H1 (cell line): ENCODE results near the gene SERGEF. TPM values are rescaled to one million over a fixed set of nuclear protein-coding genes. Genes with fewer than 3 reads are reported as not detected.

ENCODE experiments used
- CTCF ChIA-PET: fragments of 300-600 bp; sonication (Branson Sonifier 250); formaldehyde crosslinking; loops from one replicate; lab custom pipeline; 2021; ENCODE audit not compliant: partially characterized antibody; lab: Charles Lee
- POLR2A ChIA-PET: fragments of 300-600 bp; sonication (Branson Sonifier 250); formaldehyde crosslinking; loops from one replicate; lab custom pipeline; 2021; ENCODE audit warnings: inconsistent platforms; ENCODE audit not compliant: partially characterized antibody; lab: Charles Lee
- DNase-seq, 2 experiments: peaks; one replicate each; pipeline versions ENCODE4 v3.0.0 to v3.0.0-alpha.2; 2010 to 2022; ENCODE audit warnings: low spot score in 2 of 2, low read depth in 1 of 2, mixed read lengths in 1 of 2
- FAIRE-seq: peaks from 2 replicates; lab custom pipeline; 2011; peaks lifted over from hg19 to GRCh38; lab: Jason Lieb, UNC
- H2AFZ ChIP-seq: 2 replicates; pipeline ENCODE4 v1.8.1; 2012; ENCODE audit warnings: low read length, inconsistent platforms
- H2AK5ac ChIP-seq: 2 replicates; pipeline ENCODE4 v1.6.1; 2013; ENCODE audit warnings: low read depth, low read length
- H2BK120ac ChIP-seq: replicated peaks from 2 replicates; pipeline ENCODE3; 2013; ENCODE audit warnings: low read depth, low read length, inconsistent platforms
- H2BK12ac ChIP-seq: 2 replicates; pipeline ENCODE4 v1.6.1; 2013; ENCODE audit warnings: low read depth, low read length
- H2BK15ac ChIP-seq: 2 replicates; pipeline ENCODE4 v1.6.1; 2013; ENCODE audit warnings: low read length
- H2BK20ac ChIP-seq: 2 replicates; pipeline ENCODE4 v1.6.1; 2013; ENCODE audit warnings: low read length
- H2BK5ac ChIP-seq: 2 replicates; pipeline ENCODE4 v1.6.1; 2013; ENCODE audit warnings: low read depth, low read length
- H3K14ac ChIP-seq: 2 replicates; pipeline ENCODE4 v1.6.1; 2013; ENCODE audit warnings: inconsistent platforms; ENCODE audit not compliant: insufficient read length
- H3K18ac ChIP-seq: 2 replicates; pipeline ENCODE4 v1.6.1; 2013; ENCODE audit warnings: low read length; ENCODE audit errors: extremely low read depth
- H3K23ac ChIP-seq: 2 replicates; pipeline ENCODE4 v1.6.1; 2013; ENCODE audit warnings: inconsistent platforms; ENCODE audit not compliant: insufficient read length
- H3K23me2 ChIP-seq: 2 replicates; pipeline ENCODE4 v1.6.1; 2013; ENCODE audit warnings: low read depth, low read length
- H3K27ac ChIP-seq: 2 replicates; pipeline ENCODE4 v1.6.1; 2011; ENCODE audit warnings: low read depth, low read length, inconsistent platforms
- H3K27me3 ChIP-seq, 4 experiments: replicated peaks in 1 of 4; 1 replicate in 1 of 4; 2 replicates in 3 of 4; pipeline versions ENCODE4 v1.6.1 to v1.8.1; 2011 to 2013; ENCODE audit warnings: low read length in 3 of 4, mild to moderate bottlenecking in 3 of 4, inconsistent platforms in 2 of 4, mixed read lengths in 2 of 4, moderate library complexity in 1 of 4; ENCODE audit not compliant: control insufficient read depth in 3 of 4, insufficient read depth in 3 of 4; ENCODE audit errors: extremely low read depth in 1 of 4
- H3K36me3 ChIP-seq, 4 experiments: 2 replicates each; pipeline versions ENCODE4 v1.6.1 to v1.8.1; 2011 to 2013; ENCODE audit warnings: mild to moderate bottlenecking in 4 of 4, low read length in 3 of 4, moderate library complexity in 2 of 4, control low read depth in 1 of 4, inconsistent platforms in 1 of 4; ENCODE audit not compliant: insufficient read depth in 4 of 4, control insufficient read depth in 2 of 4
- H3K4ac ChIP-seq: replicated peaks from 2 replicates; pipeline ENCODE3; 2013; ENCODE audit warnings: low read length, low read depth, mixed read lengths, inconsistent platforms; ENCODE audit not compliant: insufficient read length
- H3K4me1 ChIP-seq, 4 experiments: replicated peaks in 1 of 4; 1 replicate in 1 of 4; 2 replicates in 3 of 4; pipeline versions ENCODE4 v1.6.1 to v1.8.1; 2011 to 2013; ENCODE audit warnings: low read length in 3 of 4, inconsistent platforms in 2 of 4, mixed read lengths in 1 of 4; ENCODE audit not compliant: insufficient read depth in 4 of 4, control insufficient read depth in 3 of 4
- H3K4me2 ChIP-seq, 2 experiments: 2 replicates each; pipeline versions ENCODE4 v1.6.1 to v1.8.1; 2011 to 2013; ENCODE audit warnings: low read depth in 2 of 2, low read length in 2 of 2, control low read depth in 1 of 2, inconsistent platforms in 1 of 2, mild to moderate bottlenecking in 1 of 2; ENCODE audit not compliant: insufficient read depth in 1 of 2
- H3K4me3 ChIP-seq, 4 experiments: fragments of 200-600, 300-600 bp in 1 of 4; sonication (generic), shearing (Covaris generic), sonication (Bioruptor Twin) in 1 of 4; 2 replicates each; pipeline versions ENCODE4 v1.5.1 to v1.8.1; 2011 to 2016; ENCODE audit warnings: low read length in 4 of 4, low read depth in 3 of 4, control low read depth in 2 of 4, inconsistent platforms in 2 of 4, mild to moderate bottlenecking in 2 of 4, mixed read lengths in 1 of 4, moderate library complexity in 1 of 4; ENCODE audit not compliant: insufficient read depth in 2 of 4; ENCODE audit errors: extremely low read depth in 1 of 4
- H3K56ac ChIP-seq: replicated peaks from 2 replicates; pipeline ENCODE3; 2013; ENCODE audit warnings: low read depth, mild to moderate bottlenecking, mixed read lengths, low read length, inconsistent platforms; ENCODE audit not compliant: insufficient read length
- H3K79me1 ChIP-seq: 2 replicates; pipeline ENCODE4 v1.6.1; 2013; ENCODE audit warnings: low read depth, low read length, control low read depth
- H3K79me2 ChIP-seq, 2 experiments: 2 replicates each; pipeline versions ENCODE4 v1.6.1 to v1.8.1; 2012 to 2013; ENCODE audit warnings: low read length in 2 of 2, mild to moderate bottlenecking in 2 of 2, inconsistent platforms in 1 of 2; ENCODE audit not compliant: insufficient read depth in 2 of 2, control insufficient read depth in 1 of 2
- H3K9ac ChIP-seq, 4 experiments: replicated peaks in 1 of 4; 1 replicate in 1 of 4; 2 replicates in 3 of 4; pipeline versions ENCODE4 v1.6.1 to v1.8.1; 2011 to 2013; ENCODE audit warnings: low read depth in 3 of 4, low read length in 3 of 4, control low read depth in 2 of 4, mild to moderate bottlenecking in 2 of 4, moderate library complexity in 2 of 4, inconsistent platforms in 1 of 4; ENCODE audit errors: extremely low read depth in 1 of 4
- H3K9me3 ChIP-seq, 2 experiments: 2 replicates each; pipeline versions ENCODE4 v1.6.1 to v1.8.1; 2012 to 2013; ENCODE audit warnings: mild to moderate bottlenecking in 2 of 2, moderate library complexity in 2 of 2, control low read depth in 1 of 2, inconsistent platforms in 1 of 2, low read depth in 1 of 2, low read length in 1 of 2, mixed read lengths in 1 of 2; ENCODE audit not compliant: insufficient read depth in 2 of 2
- H4K20me1 ChIP-seq, 2 experiments: replicated peaks in 1 of 2; 2 replicates each; pipeline versions ENCODE3 to v1.8.1; 2011 to 2013; ENCODE audit warnings: inconsistent platforms in 2 of 2, low read length in 2 of 2, mild to moderate bottlenecking in 1 of 2; ENCODE audit not compliant: insufficient read depth in 2 of 2, control insufficient read depth in 1 of 2
- H4K5ac ChIP-seq: 2 replicates; pipeline ENCODE4 v1.6.1; 2013; ENCODE audit warnings: low read length, low read depth, mixed read lengths, inconsistent platforms; ENCODE audit not compliant: insufficient read length
- H4K8ac ChIP-seq: 2 replicates; pipeline ENCODE4 v1.8.0; 2013; ENCODE audit warnings: mild to moderate bottlenecking, moderate library complexity, low read length, inconsistent platforms; ENCODE audit not compliant: insufficient read depth; ENCODE audit errors: extremely low read depth
- H4K91ac ChIP-seq: replicated peaks from 2 replicates; pipeline ENCODE3; 2013; ENCODE audit warnings: low read length, mixed read lengths, inconsistent platforms; ENCODE audit not compliant: insufficient read length
- BCL11A ChIP-seq, 2 experiments: IDR thresholded peaks; one replicate each; pipeline ENCODE4 v1.6.1; 2011; ENCODE audit warnings: low read depth in 2 of 2, low read length in 2 of 2, mild to moderate bottlenecking in 2 of 2
- EGR1 ChIP-seq: IDR thresholded peaks from 2 replicates; pipeline ENCODE4 v1.6.1; 2011; ENCODE audit warnings: low read depth, low read length, borderline replicate concordance
- POLR2A ChIP-seq, 2 experiments: IDR thresholded peaks; 1 replicate in 1 of 2; 2 replicates in 1 of 2; pipeline ENCODE4 v1.6.1; 2011; ENCODE audit warnings: low read depth in 2 of 2, low read length in 2 of 2, mild to moderate bottlenecking in 2 of 2; ENCODE audit errors: control extremely low read depth in 1 of 2
- WGBS, 2 experiments: shearing (Covaris generic) in 1 of 2; methylation state at CpG; one replicate each; pipeline versions ENCODE4 v1.1.6 to v1.1.7; 2013 to 2015; ENCODE audit warnings: low lambda C conversion rate in 2 of 2, mixed read lengths in 2 of 2, inconsistent platforms in 1 of 2, low coverage in 1 of 2, missing lambda C conversion rate in 1 of 2; ENCODE audit not compliant: insufficient replicate concordance in 2 of 2, insufficient coverage in 1 of 2, insufficient read length in 1 of 2; ENCODE audit errors: extremely low coverage in 1 of 2, missing lambda C conversion rate in 1 of 2; 5-methylcytosine and 5-hydroxymethylcytosine counted together
- polyA plus RNA-seq, 7 experiments: library from polyadenylated mRNA; depleted of rRNA in 3 of 7; stranded (reverse) in 5 of 7; unstranded in 2 of 7; fragments of >200 nt in 5 of 7; fragments of 200-250 nt in 2 of 7; gene quantifications; 1 replicate in 5 of 7; 2 replicates in 1 of 7; 4 replicates in 1 of 7; pipeline versions ENCODE4 v1.2.1 to v1.2.3, GENCODE V29; 2011 to 2013; ENCODE audit warnings: missing spikeins in 2 of 7, mixed read lengths in 2 of 7
- total RNA-seq: library from RNA; stranded (reverse); fragmentation: NEBNext Ultra II Directional; extraction: Animal tissue kit (Norgen Biotek cat#: 25700); gene quantifications from 2 replicates; pipeline ENCODE4 v1.2.1, GENCODE V29; 2021

Gene SERGEF
- total and polyA plus RNA-seq, 2 of the 8 experiments (the other 6 are each of a cell fraction or from before 2014, with no cell fraction given), result 16.6 to 28.8 TPM

DNA sequence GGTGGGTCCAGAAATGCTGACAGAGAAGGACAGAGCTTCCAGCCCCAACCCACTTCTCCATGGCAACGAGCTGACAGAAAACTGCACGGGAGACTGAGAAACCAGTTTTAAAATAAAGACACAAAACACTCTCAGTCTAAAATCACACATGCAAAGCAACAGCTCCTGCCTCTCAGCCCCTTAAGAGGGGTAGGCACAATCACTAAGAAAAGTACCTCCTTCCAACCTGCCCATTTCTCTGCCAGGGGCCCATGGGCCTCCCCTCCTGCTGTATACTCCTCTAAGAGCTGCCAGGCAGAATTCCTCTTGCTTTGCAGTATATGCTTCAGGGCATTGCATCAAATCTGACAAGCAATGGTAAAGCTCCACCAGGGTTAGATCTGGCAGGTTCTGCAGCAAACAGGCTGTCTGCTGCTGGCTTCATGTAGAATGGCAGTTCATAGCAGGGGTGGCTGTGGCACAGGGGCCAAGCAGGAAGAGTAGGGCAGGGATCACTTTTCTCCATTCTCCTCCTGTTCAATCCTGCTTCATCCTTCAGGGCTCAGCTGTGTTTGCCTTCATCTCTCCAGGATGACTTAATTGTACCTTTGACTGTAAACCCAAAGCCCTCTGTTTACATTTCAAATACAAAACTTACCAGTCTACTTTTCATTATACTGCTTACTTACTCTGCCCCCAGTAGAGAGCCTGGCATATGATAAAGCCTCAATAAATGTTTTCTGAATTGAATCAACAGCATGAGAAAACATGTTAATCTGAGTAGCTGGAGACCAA, 200.6 kb downstream of the SERGEF start:
- H3K27me3 ChIP-seq, result no peaks in the 10 kb centered on the region; a peak in 1 of 7 replicates
- no peak for FAIRE-seq
- H2AK5ac ChIP-seq, result no peak overlapping the region
- no peaks in the 10 kb centered on the region for H3K9me3 ChIP-seq
- no peaks in the 10 kb centered on the region for H4K20me1 ChIP-seq
- ChIA-PET POLR2A (no interaction called here), CTCF (interaction anchor here (0.9 to 10.9 kb wide), 13 partner anchors 10 to 161 kb away, joined by 3 to 79 read pairs (median 6); no protein-coding TSS in a partner anchor)
- H2BK20ac ChIP-seq, result no peak overlapping the region
- H3K14ac ChIP-seq, result no peak overlapping the region
- no peak overlapping the region for H3K9ac ChIP-seq
- no peak overlapping the region for H4K91ac ChIP-seq
- no peak for DNase-seq
- H3K4me1 ChIP-seq, result no peaks in the 10 kb centered on the region
- no peak overlapping the region for H3K27ac ChIP-seq
- no peaks in the 10 kb centered on the region for H3K79me1 ChIP-seq
- no peak overlapping the region for H2BK12ac ChIP-seq
- H3K4ac ChIP-seq, result no peak overlapping the region
- no peak overlapping the region for H3K4me2 ChIP-seq
- H3K4me3 ChIP-seq, result no peak overlapping the region
- H2BK120ac ChIP-seq, result no peak overlapping the region
- H2AFZ ChIP-seq, result no peak overlapping the region
- no peak overlapping the region for H3K23ac ChIP-seq
- no peaks in the 10 kb centered on the region for H3K79me2 ChIP-seq
- H2BK15ac ChIP-seq, result no peak overlapping the region
- H3K18ac ChIP-seq, result no peak overlapping the region
- 67% methylated on average over 2 of the region's 2 CpGs; no CpG with 5 or more reads in 1 of the 2 experiments for WGBS, 2 experiments
- H4K8ac ChIP-seq, result no peak overlapping the region
- no peak overlapping the region for H2BK5ac ChIP-seq
- H3K36me3 ChIP-seq, result no peaks in the 10 kb centered on the region
- no peaks in the 10 kb centered on the region for H3K23me2 ChIP-seq
- no peak overlapping the region for H3K56ac ChIP-seq
- no peak overlapping the region for H4K5ac ChIP-seq
- TF ChIP-seq EGR1 (no peak), BCL11A (IDR thresholded peaks at IDR 0.05; ENCODE audit: low read depth in 2 of 2, low read length in 2 of 2) (no peak), POLR2A (IDR thresholded peaks at IDR 0.05; ENCODE audit: control extremely low read depth in 1 of 2, low read depth in 2 of 2, low read length in 2 of 2) (no peak)
